RWPE2 (cell line): Measurements from ENCODE around the gene ERG28.
A peak's percentile ranks its signal among the peaks of the same experiment; 100 is the strongest.

Source experiments
- ATAC-seq: fragments of 200-7000 bp; cut with Tn5 transposase; 3 replicates; pipeline ENCODE4 v1.9.1; 2021; ENCODE audit warnings: low read depth
- DNase-seq: peaks from one replicate; pipeline ENCODE4 v3.0.0-alpha.2; 2020; ENCODE audit warnings: low spot score
- H3K27ac ChIP-seq: fragments of 450-650 bp; 2 replicates; pipeline ENCODE4 v1.5.1; 2017; ENCODE audit warnings: mild to moderate bottlenecking; ENCODE audit not compliant: poor library complexity, severe bottlenecking
- H3K27me3 ChIP-seq: fragments of 250-450 bp; sonication (Bioruptor Pico); 2 replicates; pipeline ENCODE4 v1.5.1; 2021; ENCODE audit warnings: mild to moderate bottlenecking, moderate library complexity; ENCODE audit not compliant: insufficient read depth, poor library complexity, severe bottlenecking
- H3K36me3 ChIP-seq: fragments of 250-450 bp; sonication (Bioruptor Pico); 2 replicates; pipeline ENCODE4 v1.5.1; 2020; ENCODE audit warnings: low read depth, mild to moderate bottlenecking, moderate library complexity
- H3K4me1 ChIP-seq: fragments of 250-450 bp; sonication (Bioruptor Pico); 2 replicates; pipeline ENCODE4 v1.5.1; 2021; ENCODE audit warnings: mild to moderate bottlenecking, moderate library complexity; ENCODE audit not compliant: insufficient read depth, poor library complexity, severe bottlenecking
- H3K4me3 ChIP-seq: fragments of 250-450 bp; sonication (Bioruptor Pico); 2 replicates; pipeline ENCODE4 v1.5.1; 2021; ENCODE audit warnings: mild to moderate bottlenecking, moderate library complexity; ENCODE audit not compliant: severe bottlenecking
- H3K9me3 ChIP-seq: fragments of 250-450 bp; sonication (Bioruptor Pico); 2 replicates; pipeline ENCODE4 v1.5.1; 2021; ENCODE audit warnings: mild to moderate bottlenecking, moderate library complexity; ENCODE audit not compliant: severe bottlenecking
- CTCF ChIP-seq: fragments of 450-650 bp; IDR thresholded peaks from one replicate; pipeline ENCODE4 v1.5.1; 2017; ENCODE audit warnings: mild to moderate bottlenecking, moderate library complexity; ENCODE audit not compliant: poor library complexity, severe bottlenecking

ERG28 gene

DNA sequence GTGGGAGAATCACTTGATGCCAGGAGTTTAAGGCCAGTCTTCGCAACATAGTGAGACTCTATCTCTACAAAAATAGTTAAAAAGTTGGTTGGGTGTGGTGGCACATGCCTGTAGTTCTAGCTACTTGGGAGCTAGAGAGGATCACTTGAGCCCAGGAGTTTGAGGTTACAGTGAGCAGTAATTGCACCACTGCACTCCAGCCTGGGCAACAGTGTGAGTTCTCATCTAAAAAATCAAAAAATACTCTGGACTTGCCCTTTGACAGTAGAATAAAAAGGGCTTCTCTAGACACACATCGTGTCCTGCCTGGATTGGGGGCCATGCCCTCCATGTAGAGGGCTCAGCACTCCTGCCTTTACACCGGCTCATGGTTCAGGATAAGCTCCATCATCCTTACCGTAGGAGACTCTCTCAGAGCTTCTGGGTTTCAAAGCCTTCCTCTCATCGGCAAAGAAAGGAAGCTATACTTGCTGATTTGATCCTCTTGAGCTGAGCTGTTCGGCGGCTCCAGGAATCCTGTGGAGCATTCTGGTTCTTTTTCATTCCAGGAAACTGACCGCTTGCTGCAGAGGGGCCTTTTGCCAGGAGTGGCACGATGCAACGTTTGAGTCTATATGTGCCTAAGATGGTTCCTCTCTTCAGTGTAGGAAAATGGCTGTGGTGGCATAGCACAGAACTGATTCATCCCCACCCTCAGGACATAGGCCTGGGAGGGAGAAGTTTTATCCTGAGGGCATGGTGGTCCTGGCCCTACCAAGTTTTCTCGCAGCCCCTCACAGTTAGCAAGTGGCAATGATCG is 52.6 kb downstream of the ERG28 start:
- H3K4me1 ChIP-seq, result no peaks in the 10 kb centered on the region
- no peaks in the 10 kb centered on the region for H3K27me3 ChIP-seq
- no peaks in the 10 kb centered on the region for H3K36me3 ChIP-seq
- no peaks in the 10 kb centered on the region for H3K9me3 ChIP-seq
- no peak for ATAC-seq
- no peak overlapping the region for H3K27ac ChIP-seq
- H3K4me3 ChIP-seq, result no peak overlapping the region
- no peak for TF ChIP-seq CTCF
- no peak for DNase-seq

DNA sequence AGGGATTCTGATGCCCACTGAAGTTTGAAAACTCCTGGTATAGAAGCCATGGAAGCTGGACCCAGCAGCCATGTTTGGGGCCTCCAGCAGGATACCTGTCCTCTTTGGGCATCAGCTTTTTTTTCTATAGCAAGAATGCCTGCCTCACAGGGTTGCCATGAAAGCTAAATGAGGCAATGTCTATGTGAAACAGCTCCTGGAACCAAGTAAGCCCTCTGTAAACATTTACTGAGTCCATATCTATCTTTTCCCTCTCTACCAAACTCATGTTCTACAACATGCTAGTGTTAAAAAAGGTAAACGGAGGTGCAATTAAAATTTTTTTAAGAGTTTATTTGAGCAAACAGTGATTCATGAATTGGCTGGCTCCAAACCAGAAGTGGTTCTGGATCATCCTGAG is 53.6 kb downstream of the ERG28 start:
- Histone ChIP-seq H3K36me3 (no peaks in the 10 kb centered on the region), H3K27me3 (no peaks in the 10 kb centered on the region), H3K4me3 (no peak overlapping the region), H3K9me3 (no peaks in the 10 kb centered on the region), H3K27ac (no peak overlapping the region), H3K4me1 (no peaks in the 10 kb centered on the region)
- no peak for DNase-seq
- TF ChIP-seq CTCF, result no peak
- no peak for ATAC-seq

GRCh38 chr14:75605916-75606315 is 54.8 kb downstream of the ERG28 start:
- no peaks in the 10 kb centered on the region for H3K27me3 ChIP-seq
- H3K4me3 ChIP-seq, result no peak overlapping the region
- no peaks in the 10 kb centered on the region for H3K4me1 ChIP-seq
- no peak for DNase-seq
- no peaks in the 10 kb centered on the region for H3K9me3 ChIP-seq
- no peaks in the 10 kb centered on the region for H3K36me3 ChIP-seq
- ATAC-seq, result no peak
- no peak for TF ChIP-seq CTCF
- no peak overlapping the region for H3K27ac ChIP-seq

DNA sequence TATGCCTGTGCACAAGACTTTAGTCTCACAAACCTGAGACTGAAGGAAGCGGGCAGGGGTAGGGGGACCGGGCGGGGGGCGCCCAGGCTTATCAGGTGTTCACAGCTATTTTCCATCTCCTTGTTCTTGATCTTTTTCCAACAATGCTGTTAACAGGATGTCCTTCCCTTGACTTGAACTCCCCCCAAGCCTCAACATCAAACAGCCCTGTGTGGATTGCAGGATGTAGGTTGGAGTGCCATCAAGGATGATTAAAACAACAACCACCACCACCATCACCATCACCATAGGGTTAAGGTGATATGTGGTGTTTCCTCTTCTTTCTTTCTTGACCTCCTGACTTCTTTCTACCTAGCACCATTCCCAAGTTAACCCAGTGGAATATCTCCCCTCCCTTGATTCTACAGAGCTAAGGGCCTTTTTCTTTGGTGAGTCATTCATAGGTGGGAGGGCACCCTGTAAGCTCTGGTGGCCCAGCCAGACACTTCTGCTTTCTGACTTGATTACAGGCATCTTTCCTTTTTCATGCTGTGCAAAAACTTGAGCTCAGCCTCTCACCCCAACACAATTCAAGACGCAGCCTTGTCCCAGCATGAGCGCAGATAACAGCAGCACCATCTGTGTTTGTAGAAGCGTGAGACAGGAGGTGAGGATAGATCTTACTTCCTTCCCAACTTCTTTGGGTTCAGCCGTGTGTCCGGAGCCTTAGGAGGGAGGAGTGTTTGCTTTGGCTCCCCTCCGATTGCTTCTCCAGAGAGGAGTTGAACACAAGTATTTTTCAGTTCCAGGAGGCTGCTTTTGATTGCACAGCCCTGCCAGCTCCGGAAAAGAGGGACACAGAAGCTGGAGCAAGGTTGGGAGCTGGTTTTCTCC is 55.5 kb downstream of the ERG28 start:
- ATAC-seq (peak; percentile 29; the same call in 1 of the 3 replicates), DNase-seq (no peak)
- Histone ChIP-seq H3K4me3 (no peak overlapping the region), H3K27ac (no peak overlapping the region), H3K9me3 (no peaks in the 10 kb centered on the region), H3K36me3 (no peaks in the 10 kb centered on the region), H3K27me3 (no peaks in the 10 kb centered on the region), H3K4me1 (no peaks in the 10 kb centered on the region)
- no peak for TF ChIP-seq CTCF
